H9 (cell line): ENCODE data around the gene WDR5B. TPM values are rescaled to one million over a fixed set of nuclear protein-coding genes. Genes with fewer than 3 reads are reported as not detected.

Experiments used
- DNase-seq: peaks from one replicate; pipeline ENCODE4 v3.0.0-alpha.2; 2017
- H2AFZ ChIP-seq: one replicate; pipeline ENCODE4 v1.6.1; 2013; ENCODE audit warnings: mild to moderate bottlenecking, low read length, control low read depth, moderate library complexity
- H2AK5ac ChIP-seq: 2 replicates; pipeline ENCODE4 v1.6.1; 2013; ENCODE audit warnings: low read length, control low read depth, mixed read lengths; ENCODE audit not compliant: insufficient read length
- H2BK120ac ChIP-seq: one replicate; pipeline ENCODE4 v1.6.1; 2013; ENCODE audit warnings: low read depth, mild to moderate bottlenecking, low read length, control low read depth, inconsistent platforms; ENCODE audit not compliant: poor library complexity, severe bottlenecking
- H2BK12ac ChIP-seq: 2 replicates; pipeline ENCODE4 v1.6.1; 2013; ENCODE audit warnings: low read length, control low read depth, mixed read lengths, low read depth; ENCODE audit not compliant: insufficient read length
- H2BK15ac ChIP-seq: 2 replicates; pipeline ENCODE4 v1.6.1; 2013; ENCODE audit warnings: low read depth, low read length, control low read depth
- H2BK20ac ChIP-seq: one replicate; pipeline ENCODE4 v1.6.1; 2013; ENCODE audit warnings: low read depth, mild to moderate bottlenecking, low read length, control low read depth, inconsistent platforms; ENCODE audit not compliant: poor library complexity, severe bottlenecking
- H2BK5ac ChIP-seq: 2 replicates; pipeline ENCODE4 v1.6.1; 2013; ENCODE audit warnings: low read length, control low read depth, mixed read lengths; ENCODE audit not compliant: insufficient read length
- H3K14ac ChIP-seq: 2 replicates; pipeline ENCODE4 v1.6.1; 2013; ENCODE audit warnings: low read length, control low read depth; ENCODE audit not compliant: insufficient read depth
- H3K18ac ChIP-seq: 2 replicates; pipeline ENCODE4 v1.6.1; 2013; ENCODE audit warnings: low read depth, mild to moderate bottlenecking, mixed read lengths, low read length, control low read depth; ENCODE audit not compliant: insufficient read length
- H3K23ac ChIP-seq: 2 replicates; pipeline ENCODE4 v1.6.1; 2013; ENCODE audit warnings: low read length, control low read depth, mixed read lengths, low read depth; ENCODE audit not compliant: insufficient read length
- H3K23me2 ChIP-seq: 2 replicates; pipeline ENCODE4 v1.6.1; 2013; ENCODE audit warnings: low read depth, mild to moderate bottlenecking, mixed read lengths, low read length, control low read depth; ENCODE audit not compliant: insufficient read length, poor library complexity, severe bottlenecking
- H3K27ac ChIP-seq: 2 replicates; pipeline ENCODE4 v1.5.1; 2013; ENCODE audit warnings: low read length, control low read depth, mixed read lengths, low read depth; ENCODE audit not compliant: insufficient read length
- H3K27me3 ChIP-seq: 2 replicates; pipeline ENCODE4 v1.6.1; 2013; ENCODE audit warnings: low read length, control low read depth, inconsistent platforms; ENCODE audit not compliant: insufficient read depth
- H3K4ac ChIP-seq: 2 replicates; pipeline ENCODE4 v1.6.1; 2013; ENCODE audit warnings: low read depth, mild to moderate bottlenecking, control low read depth, inconsistent platforms, low read length, moderate library complexity
- H3K4me1 ChIP-seq: 2 replicates; pipeline ENCODE4 v1.6.1; 2013; ENCODE audit warnings: low read length, control low read depth, inconsistent platforms; ENCODE audit not compliant: insufficient read depth
- H3K4me2 ChIP-seq: 2 replicates; pipeline ENCODE4 v1.6.1; 2013; ENCODE audit warnings: low read length, control low read depth, mixed read lengths; ENCODE audit not compliant: insufficient read length, insufficient read depth
- H3K56ac ChIP-seq: 2 replicates; pipeline ENCODE4 v1.6.1; 2013; ENCODE audit warnings: low read depth, mild to moderate bottlenecking, mixed read lengths, low read length, control low read depth; ENCODE audit not compliant: insufficient read length
- H3K79me1 ChIP-seq: 2 replicates; pipeline ENCODE4 v1.6.1; 2013; ENCODE audit warnings: low read depth, mild to moderate bottlenecking, moderate library complexity, low read length, control low read depth, inconsistent platforms; ENCODE audit not compliant: insufficient read depth, poor library complexity, severe bottlenecking
- H3K79me2 ChIP-seq: 2 replicates; pipeline ENCODE4 v1.6.1; 2013; ENCODE audit warnings: low read length, control low read depth, inconsistent platforms; ENCODE audit not compliant: insufficient read depth
- H3K9ac ChIP-seq: 2 replicates; pipeline ENCODE4 v1.6.1; 2013; ENCODE audit warnings: low read length, control low read depth, mixed read lengths; ENCODE audit not compliant: insufficient read length; ENCODE audit errors: extremely low read depth
- H3K9me3 ChIP-seq: one replicate; pipeline ENCODE4 v1.6.1; 2013; ENCODE audit warnings: low read depth, low read length, inconsistent platforms; ENCODE audit not compliant: control insufficient read depth
- H3T11ph ChIP-seq: one replicate; pipeline ENCODE4 v1.6.1; 2013; ENCODE audit warnings: mild to moderate bottlenecking, low read length, control low read depth, inconsistent platforms
- H4K20me1 ChIP-seq: one replicate; pipeline ENCODE4 v1.6.1; 2013; ENCODE audit not compliant: control insufficient read depth, insufficient read length, insufficient read depth
- H4K5ac ChIP-seq: 2 replicates; pipeline ENCODE4 v1.6.1; 2013; ENCODE audit warnings: low read depth, mild to moderate bottlenecking, mixed read lengths, low read length, control low read depth; ENCODE audit not compliant: insufficient read length
- H4K8ac ChIP-seq: replicated peaks from 2 replicates; pipeline ENCODE4 v1.6.1; 2013; ENCODE audit warnings: low read length, control low read depth, mixed read lengths, low read depth; ENCODE audit not compliant: insufficient read length
- H4K91ac ChIP-seq: 2 replicates; pipeline ENCODE4 v1.6.1; 2013; ENCODE audit warnings: low read depth, mild to moderate bottlenecking, moderate library complexity, mixed read lengths, low read length, control low read depth; ENCODE audit not compliant: insufficient read length
- H3K27ac Mint-ChIP-seq, 3 experiments: 2 replicates in 2 of 3; 3 replicates in 1 of 3; pipeline ENCODE4 v1.8.0; 2020 to 2021; ENCODE audit warnings: mixed read lengths in 3 of 3, mild to moderate bottlenecking in 1 of 3, moderate library complexity in 1 of 3
- H3K27me3 Mint-ChIP-seq: 2 replicates; pipeline ENCODE4 v1.8.0; 2021; ENCODE audit warnings: low read depth, mild to moderate bottlenecking, moderate library complexity, mixed read lengths
- H3K36me3 Mint-ChIP-seq, 3 experiments: 2 replicates in 2 of 3; 3 replicates in 1 of 3; pipeline ENCODE4 v1.8.0; 2020 to 2021; ENCODE audit warnings: low read depth in 3 of 3, mixed read lengths in 3 of 3; ENCODE audit not compliant: insufficient read depth in 1 of 3
- H3K4me1 Mint-ChIP-seq, 2 experiments: 2 replicates each; pipeline ENCODE4 v1.8.0; 2020; ENCODE audit warnings: mixed read lengths in 2 of 2
- H3K4me3 Mint-ChIP-seq, 2 experiments: 2 replicates in 1 of 2; 3 replicates in 1 of 2; pipeline ENCODE4 v1.8.0; 2020 to 2021; ENCODE audit warnings: mild to moderate bottlenecking in 2 of 2, mixed read lengths in 2 of 2, moderate library complexity in 1 of 2
- H3K9me3 Mint-ChIP-seq, 2 experiments: 2 replicates in 1 of 2; 3 replicates in 1 of 2; pipeline ENCODE4 v1.8.0; 2020; ENCODE audit warnings: mild to moderate bottlenecking in 2 of 2, mixed read lengths in 2 of 2, moderate library complexity in 1 of 2
- WGBS: extraction: QIAGEN DNeasy Blood & Tissue Kit; methylation state at CpG from one replicate; pipeline ENCODE4 v1.1.7; 2013; ENCODE audit warnings: missing lambda C conversion rate, low lambda C conversion rate, mixed read lengths; ENCODE audit not compliant: insufficient read length; ENCODE audit errors: extremely low coverage; 5-methylcytosine and 5-hydroxymethylcytosine counted together
- total RNA-seq: library from RNA; stranded (reverse); gene quantifications from 2 replicates; pipeline ENCODE4 v1.2.1, GENCODE V29; 2021
- TF ChIP-seq, protein P1 (sequence below): fragments of 200-600 bp; sonication (generic); conservative IDR thresholded peaks from 3 replicates; pipeline ENCODE4 v1.8.0; 2021; ENCODE audit warnings: antibody characterized with exemption, mild to moderate bottlenecking

Gene WDR5B
- total RNA-seq, 1 experiment from 2014 or later: 3.7 TPM

DNA sequence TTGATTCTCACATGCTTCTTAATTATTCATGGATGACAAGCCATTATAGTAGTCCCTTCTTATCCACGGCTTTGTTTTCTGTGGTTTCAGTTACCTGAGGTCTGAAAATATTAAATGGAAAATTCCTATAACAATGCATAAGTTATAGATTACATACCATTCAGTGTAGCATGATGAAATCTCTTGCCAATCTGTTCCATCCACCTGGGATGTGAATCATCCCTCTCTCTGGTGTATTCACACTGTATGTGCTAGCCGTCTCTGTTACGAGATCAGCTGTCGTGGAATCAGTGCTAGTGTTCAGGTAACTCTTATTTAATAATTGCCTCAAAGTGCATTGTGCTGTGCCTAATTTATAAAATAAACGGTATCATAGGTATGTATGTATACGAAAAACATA lies 5.2 kb downstream of the WDR5B start:
- Mint-ChIP-seq H3K4me1 (peaks cover 10 to 13% of the 10 kb centered on the region in 2 experiments), H3K27ac (no peak overlapping the region), H3K4me3 (no peak overlapping the region), H3K36me3 (peaks cover 8 to 49% (median 37%) of the 10 kb centered on the region in 3 experiments; a peak in 6 of 7 replicates), H3K27me3 (no peaks in the 10 kb centered on the region), H3K9me3 (no peaks in the 10 kb centered on the region)
- Histone ChIP-seq H2BK15ac (no peak overlapping the region), H3K27me3 (no peaks in the 10 kb centered on the region), H3K18ac (no peak overlapping the region), H2BK20ac (no peak overlapping the region), H3K9ac (no peak overlapping the region), H2AFZ (no peak overlapping the region), H3K23ac (no peak overlapping the region), H3K23me2 (peaks cover 6% of the 10 kb centered on the region), H4K5ac (no peak overlapping the region), H3K9me3 (no peaks in the 10 kb centered on the region), H2BK120ac (no peak overlapping the region), H3T11ph (no peak overlapping the region), H4K8ac (no peak overlapping the region), H2BK12ac (no peak overlapping the region), H3K56ac (no peak overlapping the region), H2AK5ac (no peak overlapping the region), H3K14ac (no peak overlapping the region), H4K91ac (no peak overlapping the region), H3K79me1 (no peaks in the 10 kb centered on the region), H2BK5ac (no peak overlapping the region), H4K20me1 (no peaks in the 10 kb centered on the region), H3K4me1 (no peaks in the 10 kb centered on the region), H3K27ac (no peak overlapping the region), H3K4ac (no peak overlapping the region), H3K79me2 (no peaks in the 10 kb centered on the region), H3K4me2 (no peak overlapping the region)
- TF ChIP-seq, protein P1, sequence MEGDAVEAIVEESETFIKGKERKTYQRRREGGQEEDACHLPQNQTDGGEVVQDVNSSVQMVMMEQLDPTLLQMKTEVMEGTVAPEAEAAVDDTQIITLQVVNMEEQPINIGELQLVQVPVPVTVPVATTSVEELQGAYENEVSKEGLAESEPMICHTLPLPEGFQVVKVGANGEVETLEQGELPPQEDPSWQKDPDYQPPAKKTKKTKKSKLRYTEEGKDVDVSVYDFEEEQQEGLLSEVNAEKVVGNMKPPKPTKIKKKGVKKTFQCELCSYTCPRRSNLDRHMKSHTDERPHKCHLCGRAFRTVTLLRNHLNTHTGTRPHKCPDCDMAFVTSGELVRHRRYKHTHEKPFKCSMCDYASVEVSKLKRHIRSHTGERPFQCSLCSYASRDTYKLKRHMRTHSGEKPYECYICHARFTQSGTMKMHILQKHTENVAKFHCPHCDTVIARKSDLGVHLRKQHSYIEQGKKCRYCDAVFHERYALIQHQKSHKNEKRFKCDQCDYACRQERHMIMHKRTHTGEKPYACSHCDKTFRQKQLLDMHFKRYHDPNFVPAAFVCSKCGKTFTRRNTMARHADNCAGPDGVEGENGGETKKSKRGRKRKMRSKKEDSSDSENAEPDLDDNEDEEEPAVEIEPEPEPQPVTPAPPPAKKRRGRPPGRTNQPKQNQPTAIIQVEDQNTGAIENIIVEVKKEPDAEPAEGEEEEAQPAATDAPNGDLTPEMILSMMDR: no peak
- WGBS: no CpG with 5 or more reads among the region's 6 CpGs
- no peak for DNase-seq
